ENCODE measurements around the gene OCEL1. TPM values are rescaled to one million over a fixed set of nuclear protein-coding genes. Genes with fewer than 3 reads are reported as not detected.

OCEL1 gene
- total RNA-seq, 1 experiment from 2014 or later: 2.8 TPM

DNA sequence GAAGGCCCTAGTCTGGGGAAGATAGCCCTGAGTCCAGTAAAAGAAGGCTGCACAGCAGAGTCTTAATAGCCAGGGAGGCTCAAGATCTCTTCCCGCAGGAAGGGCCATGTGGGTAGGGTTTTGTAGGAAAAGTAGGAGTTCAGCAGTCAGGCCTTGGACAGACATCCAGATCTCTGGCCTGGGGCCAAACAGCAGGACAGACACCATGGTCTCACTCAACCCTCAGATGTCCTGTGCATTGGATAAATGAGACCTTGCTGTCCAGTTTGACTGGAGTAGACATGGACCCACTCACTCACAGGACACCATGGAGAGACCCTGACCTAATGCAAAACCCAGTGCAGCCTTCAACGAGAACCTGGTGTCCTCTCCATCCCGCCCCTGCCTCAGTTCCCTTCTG lies 3.9 kb downstream of the OCEL1 start:
- no peak for DNase-seq
- Histone ChIP-seq H3K4me3 (no peak overlapping the region), H3K27me3 (no peaks in the 10 kb centered on the region), H3K9me3 (no peaks in the 10 kb centered on the region), H3K36me3 (peaks cover 53% of the 10 kb centered on the region)

DNA sequence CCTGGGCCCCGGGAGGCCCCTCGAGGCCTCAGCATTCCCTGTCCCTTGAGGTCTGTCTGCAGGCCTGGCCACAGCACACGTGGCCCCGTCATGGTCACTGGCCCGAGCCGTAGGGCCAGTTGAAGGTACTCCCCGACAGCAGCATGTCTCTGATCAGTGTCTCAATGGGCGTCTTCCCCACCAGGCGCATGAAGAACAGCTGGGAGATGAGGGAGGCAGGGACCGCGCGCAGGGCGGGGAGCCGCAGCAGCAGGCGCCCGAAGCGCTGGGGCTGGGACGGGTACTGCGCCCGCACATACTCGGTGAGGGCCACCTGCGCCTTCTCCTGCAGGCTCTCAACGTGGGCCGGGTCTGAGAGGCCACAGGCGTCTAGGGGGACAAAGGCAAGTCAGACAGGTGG lies 6.2 kb downstream of the OCEL1 start:
- Histone ChIP-seq H3K9me3 (no peaks in the 10 kb centered on the region), H3K27me3 (no peaks in the 10 kb centered on the region), H3K36me3 (peaks cover 65% of the 10 kb centered on the region), H3K4me3 (no peak overlapping the region)
- DNase-seq: no peak

GRCh38 chr19:17234911-17235299 lies 8.9 kb downstream of the OCEL1 start:
- Histone ChIP-seq H3K4me3 (no peak overlapping the region), H3K9me3 (no peaks in the 10 kb centered on the region), H3K36me3 (peaks cover 78% of the 10 kb centered on the region), H3K27me3 (no peaks in the 10 kb centered on the region)
- DNase-seq: no peak

DNA sequence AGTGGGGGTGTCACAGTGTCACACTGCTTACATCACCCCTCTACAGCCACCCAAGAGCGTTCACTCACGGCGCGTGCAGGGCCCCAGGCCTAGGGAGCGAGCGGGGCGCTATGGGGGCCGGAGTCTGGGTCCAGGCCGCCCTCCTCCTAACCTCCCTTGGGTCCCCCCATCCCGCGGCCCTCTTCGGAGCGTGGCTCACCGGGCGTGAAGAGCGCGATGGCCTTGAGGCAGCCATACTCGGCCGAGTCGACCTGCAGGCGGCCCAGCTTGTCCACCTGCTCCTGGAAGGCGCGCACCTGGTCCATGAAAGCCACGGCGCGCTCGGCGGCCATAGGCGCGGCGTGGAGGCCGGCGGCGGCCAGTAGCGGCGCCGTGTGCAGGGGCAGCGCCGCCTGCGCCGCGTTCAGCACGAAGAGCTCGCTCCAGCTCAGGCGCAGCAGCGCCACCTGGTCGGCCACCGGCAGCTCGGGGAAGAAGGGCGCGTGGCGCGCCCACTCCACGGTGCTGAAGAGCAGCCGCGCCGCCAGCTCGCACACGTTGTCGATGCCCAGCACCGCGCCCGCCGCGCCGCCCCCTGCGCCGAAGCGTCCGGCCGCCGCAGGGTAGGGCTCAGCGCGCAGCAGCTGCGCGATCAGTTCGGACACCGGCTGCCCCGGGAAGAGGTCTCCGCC lies 9.4 kb downstream of the OCEL1 start:
- peaks cover 81% of the 10 kb centered on the region for H3K36me3 ChIP-seq
- no peak for DNase-seq
- H3K4me3 ChIP-seq: no peak overlapping the region

DNA sequence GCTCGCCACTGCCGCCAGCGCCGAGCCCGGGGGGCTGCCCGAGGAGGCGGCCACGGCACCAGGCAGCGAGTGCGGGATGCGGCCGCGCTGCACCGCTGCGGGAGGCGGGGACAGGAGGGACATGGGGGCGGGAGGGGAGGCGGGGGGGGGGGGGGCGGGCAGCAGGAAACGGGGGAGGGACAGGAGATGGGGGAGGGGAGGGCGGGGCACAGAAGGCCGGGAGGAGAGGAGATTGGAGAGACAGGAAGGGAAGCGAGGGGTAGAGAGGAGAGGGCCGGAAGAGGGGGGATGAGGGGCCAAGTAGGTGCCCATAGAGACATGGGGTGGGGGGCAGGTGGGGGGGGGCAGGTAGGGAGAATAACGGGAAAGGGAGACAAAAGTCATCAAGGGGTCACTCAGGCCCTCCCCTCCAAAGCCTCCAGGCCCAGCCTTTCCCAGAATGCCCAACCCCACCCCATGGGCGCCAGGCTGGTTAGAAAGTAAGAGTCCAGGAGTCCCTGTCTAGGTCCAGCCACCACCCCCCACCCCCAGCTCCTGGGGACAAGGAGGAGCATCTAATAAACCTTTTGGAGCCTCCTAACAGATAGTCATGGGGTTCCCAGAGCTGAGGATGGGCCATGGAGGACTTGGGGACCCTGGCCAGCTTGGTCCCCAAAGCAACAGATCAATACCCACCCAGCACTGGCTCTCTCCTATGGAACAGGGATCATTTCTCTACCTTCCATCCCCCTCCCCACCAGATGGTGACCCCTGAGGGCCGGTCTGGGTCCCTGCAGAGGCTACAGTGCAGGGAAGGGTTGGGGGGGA lies 10.1 kb downstream of the OCEL1 start:
- Histone ChIP-seq H3K9me3 (no peaks in the 10 kb centered on the region), H3K4me3 (no peak overlapping the region), H3K36me3 (peaks cover 80% of the 10 kb centered on the region), H3K27me3 (no peaks in the 10 kb centered on the region)
- no peak for DNase-seq

More for the DNA sequence above, 9.4 kb downstream of the OCEL1 start:
- H3K9me3 ChIP-seq: no peaks in the 10 kb centered on the region
- no peaks in the 10 kb centered on the region for H3K27me3 ChIP-seq

DNA sequence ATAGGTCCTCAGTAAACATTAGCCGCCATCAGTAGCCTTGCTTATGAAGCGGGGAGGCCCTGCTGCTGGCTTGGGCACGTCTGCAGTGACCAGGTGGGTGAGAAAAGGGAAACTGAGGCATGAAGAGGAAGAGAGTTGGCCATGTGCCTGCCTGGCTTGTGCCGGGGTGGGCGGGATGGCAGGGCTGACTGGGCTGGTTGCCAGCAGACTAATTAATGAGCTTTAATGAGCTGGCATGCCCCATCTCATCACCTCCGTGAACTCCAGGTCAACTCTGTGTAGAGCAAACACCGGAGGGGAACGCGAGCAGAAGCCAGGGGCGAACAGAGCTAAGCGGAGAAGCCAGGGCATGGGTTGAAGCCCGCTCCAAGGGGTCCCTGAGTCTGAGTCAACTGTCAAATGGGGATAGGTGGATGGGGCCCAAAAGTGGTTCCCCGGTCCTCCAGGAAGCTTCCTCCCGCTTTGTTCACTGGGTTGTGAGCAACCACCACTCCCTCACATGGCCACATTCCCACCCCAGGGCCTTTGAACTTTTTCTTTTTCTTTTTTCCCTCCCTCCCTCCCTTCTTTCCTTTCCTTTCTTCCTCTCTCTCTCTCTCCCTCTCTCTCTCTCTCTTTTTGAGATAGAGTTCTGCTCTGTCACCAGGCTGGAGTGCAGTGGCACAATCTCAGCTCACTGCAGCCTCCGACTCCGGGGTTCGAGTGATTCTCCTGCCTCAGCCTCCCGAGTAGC lies 11.0 kb downstream of the OCEL1 start:
- Histone ChIP-seq H3K27me3 (no peaks in the 10 kb centered on the region), H3K4me3 (no peak overlapping the region), H3K9me3 (no peaks in the 10 kb centered on the region), H3K36me3 (peaks cover 81% of the 10 kb centered on the region)
- no peak for DNase-seq

- Histone ChIP-seq H3K9me3 (no peaks in the 10 kb centered on the region), H3K27me3 (no peaks in the 10 kb centered on the region), H3K36me3 (peaks cover 75% of the 10 kb centered on the region), H3K4me3 (no peak overlapping the region)
- DNase-seq: no peak
These were observed 12.0 kb downstream of the OCEL1 start for GRCh38 chr19:17237747-17238706.

GRCh38 chr19:17240062-17240752 lies 14.2 kb downstream of the OCEL1 start:
- H3K27me3 ChIP-seq: no peaks in the 10 kb centered on the region
- no peak for DNase-seq
- peaks cover 56% of the 10 kb centered on the region for H3K36me3 ChIP-seq
- H3K4me3 ChIP-seq: no peak overlapping the region
- no peaks in the 10 kb centered on the region for H3K9me3 ChIP-seq

GRCh38 chr19:17240826-17241399 lies 14.9 kb downstream of the OCEL1 start:
- peaks cover 54% of the 10 kb centered on the region for H3K36me3 ChIP-seq
- no peaks in the 10 kb centered on the region for H3K27me3 ChIP-seq
- H3K9me3 ChIP-seq: no peaks in the 10 kb centered on the region
- DNase-seq: no peak
- no peak overlapping the region for H3K4me3 ChIP-seq

- no peak for DNase-seq
- Histone ChIP-seq H3K9me3 (no peaks in the 10 kb centered on the region), H3K27me3 (no peaks in the 10 kb centered on the region), H3K36me3 (peaks cover 43% of the 10 kb centered on the region), H3K4me3 (peak overlapping the region; percentile 66; the same call in 1 of the 2 replicates)
These were observed 16.6 kb downstream of the OCEL1 start for GRCh38 chr19:17242431-17243208.

GRCh38 chr19:17243211-17243829 lies 17.3 kb downstream of the OCEL1 start:
- peaks cover 36% of the 10 kb centered on the region for H3K36me3 ChIP-seq
- H3K4me3 ChIP-seq: peak overlapping the region; percentile 66
- DNase-seq: no peak
- no peaks in the 10 kb centered on the region for H3K27me3 ChIP-seq
- no peaks in the 10 kb centered on the region for H3K9me3 ChIP-seq

- Histone ChIP-seq H3K36me3 (peaks cover 29% of the 10 kb centered on the region), H3K9me3 (no peaks in the 10 kb centered on the region), H3K27me3 (no peaks in the 10 kb centered on the region), H3K4me3 (peak overlapping the region; percentile 66)
- DNase-seq: peak; percentile 73
These were observed 18.0 kb downstream of the OCEL1 start for GRCh38 chr19:17243830-17244617.

DNA sequence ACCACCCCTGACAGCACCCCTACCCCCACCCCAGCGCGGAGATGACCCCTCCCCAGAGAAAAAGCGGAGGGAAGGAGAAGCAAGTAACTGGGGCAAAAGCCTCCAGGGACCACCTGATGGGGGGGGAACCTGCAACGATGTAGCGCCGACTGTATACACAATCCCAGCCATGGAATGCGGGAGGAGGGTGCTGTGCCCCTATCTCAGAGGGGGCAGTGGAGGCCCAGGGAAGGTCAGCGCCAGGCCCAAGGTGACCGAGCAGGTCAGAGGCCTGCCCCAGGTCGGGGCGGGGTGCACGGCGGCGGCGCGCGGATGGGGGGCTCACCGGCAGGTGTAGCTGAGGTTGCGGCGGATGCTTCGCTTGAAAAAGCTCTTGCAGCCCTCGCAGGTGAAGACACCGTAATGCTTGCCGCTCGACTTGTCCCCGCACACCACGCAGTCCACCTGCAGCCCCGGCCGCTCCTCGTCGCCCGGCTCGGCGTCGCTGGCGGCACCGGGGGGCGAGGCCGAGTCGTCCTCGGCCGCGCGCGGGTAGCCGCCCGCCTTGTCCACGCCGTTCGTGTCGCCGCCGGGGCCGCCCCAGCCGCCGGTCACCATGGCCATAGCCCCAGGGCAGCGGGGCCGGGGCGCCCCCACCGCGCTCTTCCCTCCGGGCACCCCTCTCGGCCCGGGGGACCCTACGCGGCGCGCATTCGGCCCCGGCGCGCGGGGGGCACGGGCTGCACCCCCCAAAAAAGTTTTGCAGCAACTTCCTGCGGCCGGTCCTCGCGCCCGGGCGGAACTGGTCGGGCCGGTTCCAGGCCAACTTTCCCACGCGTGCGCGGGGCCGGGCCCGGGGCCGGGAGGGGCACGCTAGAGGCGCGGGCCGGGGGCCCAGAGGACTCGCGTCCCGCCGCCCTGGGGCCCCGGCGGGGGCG lies 18.9 kb downstream of the OCEL1 start:
- no peak for DNase-seq
- Histone ChIP-seq H3K36me3 (peaks cover 25% of the 10 kb centered on the region), H3K27me3 (no peaks in the 10 kb centered on the region), H3K4me3 (peak overlapping the region; percentile 66), H3K9me3 (no peaks in the 10 kb centered on the region)

Data from MG63 (cell line).